Activated B cell treated with CpG ODN at 0.5 μM for 24 hours (primary cell): ENCODE data around the gene NFE2L3. TPM values are rescaled to one million over a fixed set of nuclear protein-coding genes. Genes with fewer than 3 reads are reported as not detected.

Experiments used
- ATAC-seq: fragments of 200-7000 bp; cut with Tn5 transposase; one replicate; pipeline ENCODE4 v1.10.0; 2021; ENCODE audit warnings: low read depth, mild to moderate bottlenecking, moderate library complexity
- CTCF ChIA-PET: fragments of 350-600 bp; sonication (Branson Sonifier 250); formaldehyde crosslinking; loops from one replicate; lab custom pipeline; 2021; ENCODE audit warnings: antibody characterized with exemption; lab: Charles Lee
- POLR2A ChIA-PET: fragments of 350-600 bp; sonication (Branson Sonifier 250); formaldehyde crosslinking; loops from one replicate; lab custom pipeline; 2021; ENCODE audit warnings: antibody characterized with exemption; lab: Charles Lee
- DNase-seq: peaks from one replicate; pipeline ENCODE4 v3.0.0; 2022
- H3K27ac Mint-ChIP-seq: one replicate; pipeline ENCODE4 v1.8.0; 2020; ENCODE audit warnings: mixed read lengths
- H3K27me3 Mint-ChIP-seq: one replicate; pipeline ENCODE4 v1.8.0; 2021; ENCODE audit warnings: mixed read lengths
- H3K36me3 Mint-ChIP-seq: one replicate; pipeline ENCODE4 v1.8.0; 2021; ENCODE audit warnings: low read depth, mixed read lengths
- H3K4me1 Mint-ChIP-seq: one replicate; pipeline ENCODE4 v1.8.0; 2021; ENCODE audit warnings: mixed read lengths
- H3K4me3 Mint-ChIP-seq: one replicate; pipeline ENCODE4 v1.8.0; 2020; ENCODE audit warnings: mild to moderate bottlenecking, mixed read lengths
- H3K9me3 Mint-ChIP-seq: one replicate; pipeline ENCODE4 v1.8.0; 2020; ENCODE audit warnings: mixed read lengths
- CTCF ChIP-seq: fragments of 200-600 bp; IDR thresholded peaks from one replicate; pipeline ENCODE4 v1.8.0; 2022; ENCODE audit warnings: antibody characterized with exemption, mild to moderate bottlenecking
- intact Hi-C: fragments of 100-400 bp; cut with micrococcal nuclease; formaldehyde crosslinking; loops from one replicate; pipeline ENCODE4 v1.15.1; 2024
- total RNA-seq: library from RNA; stranded (reverse); gene quantifications from 2 replicates; pipeline ENCODE4 v1.2.3, GENCODE V29; 2022

NFE2L3 gene
- total RNA-seq, 1 donor from 2014 or later = 2.7 TPM

GRCh38 chr7:26165950-26166683 is 14.1 kb downstream of the NFE2L3 start:
- H3K27me3 Mint-ChIP-seq = no peaks in the 10 kb centered on the region
- ATAC-seq = no peak
- no peak for TF ChIP-seq CTCF
- no peak for DNase-seq
- POLR2A ChIA-PET = interaction anchor here (0.5 to 2.7 kb wide), 7 partner anchors 9 to 65 kb away, joined by 3 to 8 read pairs (median 4); partner anchors contain the start of gene NFE2L3
- H3K36me3 Mint-ChIP-seq = peaks cover 10% of the 10 kb centered on the region
- no peak overlapping the region for H3K27ac Mint-ChIP-seq
- no peaks in the 10 kb centered on the region for H3K9me3 Mint-ChIP-seq
- intact Hi-C loops = no loop called here
- no peak overlapping the region for H3K4me3 Mint-ChIP-seq
- peaks cover 12% of the 10 kb centered on the region for H3K4me1 Mint-ChIP-seq
- CTCF ChIA-PET = interaction anchor here (1.4 to 1.6 kb wide), 2 partner anchors 32 to 273 kb away, joined by 3 to 4 read pairs; no protein-coding TSS in a partner anchor

DNA sequence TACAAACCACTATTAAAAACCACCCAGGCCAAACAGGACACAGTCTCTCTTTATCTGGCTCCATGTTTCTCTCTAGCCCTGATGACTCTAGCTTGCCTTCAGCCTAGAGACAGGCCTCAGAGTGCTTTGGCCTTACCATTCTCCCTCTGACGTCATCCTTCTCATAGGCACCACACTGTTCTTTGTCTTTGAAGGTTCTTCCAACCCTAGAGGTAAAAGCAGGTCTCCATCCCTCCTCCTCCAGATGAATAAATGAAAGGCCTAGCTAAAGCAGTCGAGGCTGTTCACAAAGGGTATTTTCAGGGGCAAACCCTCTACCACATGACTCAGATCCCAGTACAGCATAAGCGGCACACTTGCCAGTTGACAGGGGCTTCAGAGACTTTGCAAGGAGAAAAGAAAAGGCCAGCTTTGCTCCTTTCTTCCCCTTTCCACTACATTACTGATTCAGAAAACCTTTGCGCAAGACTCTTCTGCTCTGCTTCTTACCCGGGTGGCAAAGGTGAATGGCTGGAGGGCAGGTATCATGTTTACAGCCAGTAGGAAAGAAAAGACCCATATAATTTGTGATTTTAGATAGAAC is 14.8 kb downstream of the NFE2L3 start:
- Mint-ChIP-seq H3K9me3 (no peaks in the 10 kb centered on the region), H3K4me1 (peaks cover 12% of the 10 kb centered on the region), H3K36me3 (peaks cover 10% of the 10 kb centered on the region), H3K27ac (peak overlapping the region; percentile 36), H3K4me3 (no peak overlapping the region), H3K27me3 (no peaks in the 10 kb centered on the region)
- intact Hi-C loops = no loop called here
- ATAC-seq (peak; percentile 52), DNase-seq (no peak)
- ChIA-PET CTCF (interaction anchor here (0.9 to 1.6 kb wide), 3 partner anchors 31 to 274 kb away, joined by 3 to 4 read pairs (median 3); no protein-coding TSS in a partner anchor), POLR2A (interaction anchor here (0.5 to 2.7 kb wide), 9 partner anchors 10 to 65 kb away, joined by 3 to 8 read pairs (median 4); partner anchors contain the start of gene NFE2L3)
- no peak for TF ChIP-seq CTCF

DNA sequence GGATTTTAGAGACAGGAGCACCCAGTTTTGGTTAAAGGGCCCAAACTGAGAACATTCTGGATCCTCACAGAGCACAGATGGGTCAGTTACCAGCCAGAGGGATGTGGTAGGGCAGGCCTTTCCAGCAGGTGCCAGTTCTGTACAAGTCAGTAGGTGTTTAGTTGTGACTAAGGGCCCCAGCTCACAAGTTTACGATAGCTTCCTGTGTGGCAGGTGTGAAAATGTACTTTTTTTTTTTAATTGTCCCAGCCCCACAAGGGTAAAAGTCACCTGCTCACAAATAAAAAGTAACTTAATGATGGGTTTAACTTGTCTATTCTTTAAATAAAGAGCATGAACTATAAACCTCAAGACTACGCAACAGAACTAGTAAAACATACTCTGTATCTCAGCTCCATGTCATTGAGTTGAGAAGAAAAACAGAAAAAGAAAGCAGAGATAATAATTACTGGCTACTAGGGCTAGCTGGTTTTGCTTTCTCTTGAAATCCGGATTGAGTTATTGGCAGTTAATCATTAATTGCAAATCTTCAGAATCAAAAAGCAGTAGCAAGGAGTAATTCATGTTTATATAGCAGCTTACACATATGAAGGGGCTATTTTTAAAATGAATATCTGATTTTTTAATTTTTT is 15.4 kb downstream of the NFE2L3 start:
- H3K4me3 Mint-ChIP-seq = no peak overlapping the region
- intact Hi-C loops = no loop called here
- no peak for DNase-seq
- peaks cover 12% of the 10 kb centered on the region for H3K4me1 Mint-ChIP-seq
- ChIA-PET POLR2A (interaction anchor here (0.7 to 2.7 kb wide), 5 partner anchors 14 to 36 kb away, joined by 3 to 8 read pairs (median 6); partner anchors contain the start of gene NFE2L3), CTCF (interaction anchor here (0.9 to 1.6 kb wide), 3 partner anchors 30 to 275 kb away, joined by 3 to 4 read pairs (median 3); no protein-coding TSS in a partner anchor)
- peak; percentile 34 for ATAC-seq
- no peaks in the 10 kb centered on the region for H3K27me3 Mint-ChIP-seq
- peak overlapping the region; percentile 36 for H3K27ac Mint-ChIP-seq
- no peaks in the 10 kb centered on the region for H3K9me3 Mint-ChIP-seq
- H3K36me3 Mint-ChIP-seq = peaks cover 12% of the 10 kb centered on the region
- no peak for TF ChIP-seq CTCF

- H3K27me3 Mint-ChIP-seq = no peaks in the 10 kb centered on the region
- ChIA-PET POLR2A (no interaction called here), CTCF (no interaction called here)
- no peak overlapping the region for H3K27ac Mint-ChIP-seq
- intact Hi-C loops = no loop called here
- ATAC-seq (no peak), DNase-seq (no peak)
- H3K4me1 Mint-ChIP-seq = peaks cover 12% of the 10 kb centered on the region
- no peak for TF ChIP-seq CTCF
- H3K9me3 Mint-ChIP-seq = no peaks in the 10 kb centered on the region
- H3K4me3 Mint-ChIP-seq = no peak overlapping the region
- peaks cover 13% of the 10 kb centered on the region for H3K36me3 Mint-ChIP-seq
These were observed 16.5 kb downstream of the NFE2L3 start for GRCh38 chr7:26168458-26169023.
